ENCODE results near the gene CNR1.

CNR1 gene

DNA sequence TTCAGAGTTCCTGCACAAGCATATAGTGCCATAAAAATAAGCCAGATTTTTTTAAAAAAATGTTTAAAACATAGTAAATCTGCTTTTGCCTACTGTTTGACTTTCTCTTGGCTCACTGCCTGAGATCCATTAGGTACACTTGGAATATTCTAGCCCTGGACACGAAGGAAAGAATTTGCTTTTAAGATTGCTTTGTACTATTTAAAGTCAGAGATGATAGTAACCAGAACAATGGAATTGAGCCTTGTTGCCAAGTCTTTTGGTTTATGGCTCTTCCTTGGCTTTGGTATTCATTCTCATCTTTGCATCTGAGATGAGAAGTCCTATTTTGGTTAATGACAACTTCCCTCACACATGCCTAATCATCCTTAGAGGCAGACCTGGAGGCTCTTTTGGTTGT, 32.4 kb downstream of the CNR1 start:
- no peak overlapping the region for H3K14ac ChIP-seq (ENCODE audit: low read length)
- no peak overlapping the region for H3K18ac ChIP-seq (ENCODE audit: low read length)
- H2AK5ac ChIP-seq (ENCODE audit: low read depth, low read length), result no peak overlapping the region
- H3K36me3 ChIP-seq (replicated peaks in 1 of 2; ENCODE audit: control insufficient read depth in 2 of 2, insufficient read depth in 2 of 2, low read length in 2 of 2), result no peaks in the 10 kb centered on the region
- H3K4ac ChIP-seq (ENCODE audit: low read length), result no peak overlapping the region
- H2BK15ac ChIP-seq (ENCODE audit: low read length), result no peak overlapping the region
- no peak overlapping the region for H3K4me3 ChIP-seq (ENCODE audit: low read length in 2 of 2)
- H2BK12ac ChIP-seq (ENCODE audit: low read length), result no peak overlapping the region
- no peaks in the 10 kb centered on the region for H3K79me1 ChIP-seq (ENCODE audit: low read depth, low read length)
- no peaks in the 10 kb centered on the region for H3K4me1 ChIP-seq (ENCODE audit: control insufficient read depth in 2 of 2, insufficient read depth in 1 of 2, low read depth in 1 of 2, low read length in 2 of 2)
- H3K23ac ChIP-seq (ENCODE audit: low read depth, low read length, poor library complexity), result no peak overlapping the region
- no peak overlapping the region for H2AFZ ChIP-seq (ENCODE audit: low read length)
- no CpG with 5 or more reads among the region's 1 CpG for WGBS, 2 donors (ENCODE audit: extremely low coverage in 2 of 2, insufficient read length in 2 of 2, insufficient replicate concordance in 1 of 2)
- H3K9ac ChIP-seq (ENCODE audit: low read depth, low read length, poor library complexity), result no peak overlapping the region
- H2BK120ac ChIP-seq (ENCODE audit: low read depth, low read length), result no peak overlapping the region
- H4K8ac ChIP-seq (ENCODE audit: low read depth, low read length), result no peak overlapping the region
- no peak overlapping the region for H4K91ac ChIP-seq (ENCODE audit: low read depth, low read length, poor library complexity)
- DNase-seq (ENCODE audit: low spot score), result no peak
- H3K27me3 ChIP-seq (ENCODE audit: control insufficient read depth in 3 of 3, insufficient read depth in 3 of 3, low read depth in 1 of 3, low read length in 3 of 3), result no peaks in the 10 kb centered on the region
- no peak overlapping the region for H2BK5ac ChIP-seq (ENCODE audit: low read length)
- H3K4me2 ChIP-seq (ENCODE audit: insufficient read depth, low read length, poor library complexity, severe bottlenecking), result no peak overlapping the region
- H3K27ac ChIP-seq (replicated peaks; ENCODE audit: low read length), result no peak overlapping the region
- H3K9me3 ChIP-seq (replicated peaks in 1 of 2; ENCODE audit: control insufficient read depth in 2 of 2, insufficient read depth in 1 of 2, low read depth in 1 of 2, low read length in 2 of 2), result no peaks in the 10 kb centered on the region

- Histone ChIP-seq H4K8ac (ENCODE audit: low read depth, low read length) (no peak overlapping the region), H4K91ac (ENCODE audit: low read depth, low read length, poor library complexity) (no peak overlapping the region), H2AK5ac (ENCODE audit: low read depth, low read length) (no peak overlapping the region), H3K9me3 (replicated peaks in 1 of 2; ENCODE audit: control insufficient read depth in 2 of 2, insufficient read depth in 1 of 2, low read depth in 1 of 2, low read length in 2 of 2) (peaks cover 0 to 1% of the 10 kb centered on the region in 2 donors), H2AFZ (ENCODE audit: low read length) (no peak overlapping the region), H3K27me3 (ENCODE audit: control insufficient read depth in 3 of 3, insufficient read depth in 3 of 3, low read depth in 1 of 3, low read length in 3 of 3) (no peaks in the 10 kb centered on the region), H2BK120ac (ENCODE audit: low read depth, low read length) (no peak overlapping the region), H3K9ac (ENCODE audit: low read depth, low read length, poor library complexity) (no peak overlapping the region), H2BK12ac (ENCODE audit: low read length) (no peak overlapping the region), H3K4me3 (ENCODE audit: low read length in 2 of 2) (no peak overlapping the region), H3K4me1 (ENCODE audit: control insufficient read depth in 2 of 2, insufficient read depth in 1 of 2, low read depth in 1 of 2, low read length in 2 of 2) (no peaks in the 10 kb centered on the region), H2BK5ac (ENCODE audit: low read length) (no peak overlapping the region), H3K4me2 (ENCODE audit: insufficient read depth, low read length, poor library complexity, severe bottlenecking) (no peak overlapping the region), H3K23ac (ENCODE audit: low read depth, low read length, poor library complexity) (no peak overlapping the region), H3K14ac (ENCODE audit: low read length) (no peak overlapping the region), H3K18ac (ENCODE audit: low read length) (no peak overlapping the region), H3K27ac (replicated peaks; ENCODE audit: low read length) (no peak overlapping the region), H2BK15ac (ENCODE audit: low read length) (no peak overlapping the region), H3K36me3 (replicated peaks in 1 of 2; ENCODE audit: control insufficient read depth in 2 of 2, insufficient read depth in 2 of 2, low read length in 2 of 2) (no peaks in the 10 kb centered on the region), H3K4ac (ENCODE audit: low read length) (no peak overlapping the region), H3K79me1 (ENCODE audit: low read depth, low read length) (no peaks in the 10 kb centered on the region)
- no CpG with 5 or more reads among the region's 3 CpGs for WGBS, 2 donors (ENCODE audit: extremely low coverage in 2 of 2, insufficient read length in 2 of 2, insufficient replicate concordance in 1 of 2)
- DNase-seq (ENCODE audit: low spot score), result no peak
Observed at GRCh38 chr6:88124925-88125557, 41.1 kb downstream of the CNR1 start.

DNA sequence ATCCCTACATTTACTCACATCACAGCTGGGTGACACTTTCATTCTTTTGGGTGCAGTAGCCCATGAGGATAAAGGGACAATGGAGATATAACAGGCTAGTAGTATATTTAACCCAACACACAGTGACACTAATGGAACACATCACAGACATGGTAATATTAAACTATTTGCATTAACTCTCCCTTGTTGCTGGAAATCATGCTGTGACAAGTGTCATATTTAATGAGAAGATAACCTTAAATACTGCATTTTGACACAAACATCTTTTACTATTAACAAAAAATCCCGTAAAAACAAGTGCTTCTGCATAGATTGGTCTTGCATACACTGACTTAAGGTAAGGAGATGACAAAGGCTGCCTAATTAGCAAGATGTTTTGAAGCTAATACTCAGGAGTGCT, 45.5 kb downstream of the CNR1 start:
- peaks cover 0 to 1% of the 10 kb centered on the region in 2 donors for H3K9me3 ChIP-seq (replicated peaks in 1 of 2; ENCODE audit: control insufficient read depth in 2 of 2, insufficient read depth in 1 of 2, low read depth in 1 of 2, low read length in 2 of 2)
- H3K4me3 ChIP-seq (ENCODE audit: low read length in 2 of 2), result no peak overlapping the region
- DNase-seq (ENCODE audit: low spot score), result no peak
- H3K18ac ChIP-seq (ENCODE audit: low read length), result no peak overlapping the region
- H3K36me3 ChIP-seq (replicated peaks in 1 of 2; ENCODE audit: control insufficient read depth in 2 of 2, insufficient read depth in 2 of 2, low read length in 2 of 2), result no peaks in the 10 kb centered on the region
- no peak overlapping the region for H2AK5ac ChIP-seq (ENCODE audit: low read depth, low read length)
- H3K9ac ChIP-seq (ENCODE audit: low read depth, low read length, poor library complexity), result no peak overlapping the region
- H2BK15ac ChIP-seq (ENCODE audit: low read length), result no peak overlapping the region
- no peak overlapping the region for H3K27ac ChIP-seq (replicated peaks; ENCODE audit: low read length)
- H3K4me1 ChIP-seq (ENCODE audit: control insufficient read depth in 2 of 2, insufficient read depth in 1 of 2, low read depth in 1 of 2, low read length in 2 of 2), result no peaks in the 10 kb centered on the region
- H4K91ac ChIP-seq (ENCODE audit: low read depth, low read length, poor library complexity), result no peak overlapping the region
- no peaks in the 10 kb centered on the region for H3K27me3 ChIP-seq (ENCODE audit: control insufficient read depth in 3 of 3, insufficient read depth in 3 of 3, low read depth in 1 of 3, low read length in 3 of 3)
- H3K79me1 ChIP-seq (ENCODE audit: low read depth, low read length), result no peaks in the 10 kb centered on the region
- H3K14ac ChIP-seq (ENCODE audit: low read length), result no peak overlapping the region
- no peak overlapping the region for H2AFZ ChIP-seq (ENCODE audit: low read length)
- H3K23ac ChIP-seq (ENCODE audit: low read depth, low read length, poor library complexity), result no peak overlapping the region
- no peak overlapping the region for H3K4ac ChIP-seq (ENCODE audit: low read length)
- H2BK5ac ChIP-seq (ENCODE audit: low read length), result no peak overlapping the region
- no peak overlapping the region for H2BK12ac ChIP-seq (ENCODE audit: low read length)
- H2BK120ac ChIP-seq (ENCODE audit: low read depth, low read length), result no peak overlapping the region
- H4K8ac ChIP-seq (ENCODE audit: low read depth, low read length), result no peak overlapping the region
- no CpG with 5 or more reads among the region's 1 CpG for WGBS, 2 donors (ENCODE audit: extremely low coverage in 2 of 2, insufficient read length in 2 of 2, insufficient replicate concordance in 1 of 2)
- no peak overlapping the region for H3K4me2 ChIP-seq (ENCODE audit: insufficient read depth, low read length, poor library complexity, severe bottlenecking)

DNA sequence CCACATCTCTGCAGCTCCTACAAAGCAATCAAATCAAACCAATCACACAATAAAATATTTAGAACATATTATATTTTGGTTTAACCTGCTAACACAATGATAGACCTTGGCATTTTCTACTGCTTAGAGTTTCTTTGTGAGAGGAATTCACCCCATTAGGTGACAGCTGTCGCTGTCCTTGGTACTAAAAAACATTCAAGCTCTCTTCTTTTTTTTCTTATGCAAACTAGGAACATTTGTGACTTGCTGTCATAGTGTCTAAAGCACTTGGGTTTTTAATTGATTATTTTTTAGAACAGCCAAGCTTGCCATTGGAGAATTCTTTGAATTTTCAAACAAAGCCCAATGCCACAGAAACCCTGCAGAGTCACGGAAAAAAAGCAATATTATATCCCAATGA, 46.4 kb downstream of the CNR1 start:
- no peak overlapping the region for H2BK12ac ChIP-seq (ENCODE audit: low read length)
- H3K14ac ChIP-seq (ENCODE audit: low read length), result no peak overlapping the region
- no peak overlapping the region for H4K91ac ChIP-seq (ENCODE audit: low read depth, low read length, poor library complexity)
- H3K4me2 ChIP-seq (ENCODE audit: insufficient read depth, low read length, poor library complexity, severe bottlenecking), result no peak overlapping the region
- H3K23ac ChIP-seq (ENCODE audit: low read depth, low read length, poor library complexity), result no peak overlapping the region
- no peak overlapping the region for H2BK15ac ChIP-seq (ENCODE audit: low read length)
- H3K18ac ChIP-seq (ENCODE audit: low read length), result no peak overlapping the region
- H3K36me3 ChIP-seq (replicated peaks in 1 of 2; ENCODE audit: control insufficient read depth in 2 of 2, insufficient read depth in 2 of 2, low read length in 2 of 2), result no peaks in the 10 kb centered on the region
- H3K4ac ChIP-seq (ENCODE audit: low read length), result no peak overlapping the region
- H2BK5ac ChIP-seq (ENCODE audit: low read length), result no peak overlapping the region
- H3K4me3 ChIP-seq (ENCODE audit: low read length in 2 of 2), result no peak overlapping the region
- WGBS, 2 donors (ENCODE audit: extremely low coverage in 2 of 2, insufficient read length in 2 of 2, insufficient replicate concordance in 1 of 2), result no CpG with 5 or more reads among the region's 2 CpGs
- peak; percentile 45 for DNase-seq (ENCODE audit: low spot score)
- no peak overlapping the region for H2BK120ac ChIP-seq (ENCODE audit: low read depth, low read length)
- H3K9ac ChIP-seq (ENCODE audit: low read depth, low read length, poor library complexity), result no peak overlapping the region
- no peak overlapping the region for H4K8ac ChIP-seq (ENCODE audit: low read depth, low read length)
- no peak overlapping the region for H2AK5ac ChIP-seq (ENCODE audit: low read depth, low read length)
- no peaks in the 10 kb centered on the region for H3K79me1 ChIP-seq (ENCODE audit: low read depth, low read length)
- peaks cover 0 to 1% of the 10 kb centered on the region in 2 donors for H3K9me3 ChIP-seq (replicated peaks in 1 of 2; ENCODE audit: control insufficient read depth in 2 of 2, insufficient read depth in 1 of 2, low read depth in 1 of 2, low read length in 2 of 2)
- no peak overlapping the region for H2AFZ ChIP-seq (ENCODE audit: low read length)
- no peak overlapping the region for H3K27ac ChIP-seq (replicated peaks; ENCODE audit: low read length)
- H3K27me3 ChIP-seq (ENCODE audit: control insufficient read depth in 3 of 3, insufficient read depth in 3 of 3, low read depth in 1 of 3, low read length in 3 of 3), result no peaks in the 10 kb centered on the region
- H3K4me1 ChIP-seq (ENCODE audit: control insufficient read depth in 2 of 2, insufficient read depth in 1 of 2, low read depth in 1 of 2, low read length in 2 of 2), result no peaks in the 10 kb centered on the region
